Right lobe of liver (tissue), 4 donors: ENCODE data around the gene MED19.
A peak's percentile ranks its signal among the peaks of the same experiment; 100 is the strongest.

Source experiments
- POLR2A ChIP-seq: fragments of 450-650 bp; IDR thresholded peaks from one replicate; pipeline ENCODE4 v1.6.1; 2017; ENCODE audit warnings: antibody characterized with exemption, mild to moderate bottlenecking
- TF ChIP-seq, protein P1 (sequence below), 4 donors: fragments of 200-600 bp in 3 of 4; fragments of 450-650 bp in 1 of 4; IDR thresholded peaks; one replicate each; pipeline versions ENCODE4 v1.5.1 to v1.8.0; 2016 to 2022; ENCODE audit warnings: antibody characterized with exemption in 4 of 4, mild to moderate bottlenecking in 2 of 4
- donor health status: DM: no; HTN: no; CAD: no.
- donor health status: DM: no; HTN: no; CAD: no.
- donor health status: DM: no; HTN: yes; CAD: no.

DNA sequence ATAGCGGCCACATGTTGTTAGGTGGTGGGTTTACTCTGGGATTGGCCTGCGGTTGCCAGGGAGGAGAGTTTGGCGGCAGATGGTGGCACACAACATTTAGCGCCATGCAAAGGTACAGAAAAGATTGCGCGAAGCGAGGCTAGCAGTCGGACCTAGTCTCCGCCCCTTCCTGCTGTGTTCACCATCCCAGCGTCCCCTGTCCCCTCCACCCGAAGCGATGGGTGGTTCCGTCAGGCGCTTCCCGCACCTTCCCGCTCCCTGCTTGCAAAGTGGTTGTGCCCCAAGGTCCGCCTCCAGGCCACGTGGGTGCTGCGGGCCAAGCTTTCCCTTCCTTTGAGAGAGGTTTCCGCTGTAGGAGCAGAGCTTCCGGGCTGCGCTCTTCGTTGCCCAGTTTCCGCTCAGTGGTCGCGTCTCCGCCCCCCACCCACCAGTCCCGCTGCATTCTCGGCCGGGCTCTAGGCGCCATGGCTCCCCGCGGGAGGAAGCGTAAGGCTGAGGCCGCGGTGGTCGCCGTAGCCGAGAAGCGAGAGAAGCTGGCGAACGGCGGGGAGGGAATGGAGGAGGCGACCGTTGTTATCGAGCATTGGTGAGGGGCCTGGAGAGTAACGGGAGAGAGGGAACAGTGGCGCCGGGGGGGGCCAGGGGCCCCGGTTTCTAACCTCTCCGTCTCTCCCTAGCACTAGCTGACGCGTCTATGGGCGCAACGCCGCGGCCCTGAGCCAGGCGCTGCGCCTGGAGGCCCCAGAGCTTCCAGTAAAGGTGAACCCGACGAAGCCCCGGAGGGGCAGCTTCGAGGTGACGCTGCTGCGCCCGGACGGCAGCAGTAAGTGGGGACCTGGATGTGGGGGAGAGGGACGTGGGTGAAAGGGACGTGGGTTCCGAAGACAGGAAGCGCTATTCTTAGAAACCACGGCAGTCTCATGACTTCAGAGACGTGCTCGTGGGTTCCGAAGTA lies 29.4 kb upstream of the MED19 start, which contains the start of gene SELENOH:
- TF ChIP-seq, protein P1, sequence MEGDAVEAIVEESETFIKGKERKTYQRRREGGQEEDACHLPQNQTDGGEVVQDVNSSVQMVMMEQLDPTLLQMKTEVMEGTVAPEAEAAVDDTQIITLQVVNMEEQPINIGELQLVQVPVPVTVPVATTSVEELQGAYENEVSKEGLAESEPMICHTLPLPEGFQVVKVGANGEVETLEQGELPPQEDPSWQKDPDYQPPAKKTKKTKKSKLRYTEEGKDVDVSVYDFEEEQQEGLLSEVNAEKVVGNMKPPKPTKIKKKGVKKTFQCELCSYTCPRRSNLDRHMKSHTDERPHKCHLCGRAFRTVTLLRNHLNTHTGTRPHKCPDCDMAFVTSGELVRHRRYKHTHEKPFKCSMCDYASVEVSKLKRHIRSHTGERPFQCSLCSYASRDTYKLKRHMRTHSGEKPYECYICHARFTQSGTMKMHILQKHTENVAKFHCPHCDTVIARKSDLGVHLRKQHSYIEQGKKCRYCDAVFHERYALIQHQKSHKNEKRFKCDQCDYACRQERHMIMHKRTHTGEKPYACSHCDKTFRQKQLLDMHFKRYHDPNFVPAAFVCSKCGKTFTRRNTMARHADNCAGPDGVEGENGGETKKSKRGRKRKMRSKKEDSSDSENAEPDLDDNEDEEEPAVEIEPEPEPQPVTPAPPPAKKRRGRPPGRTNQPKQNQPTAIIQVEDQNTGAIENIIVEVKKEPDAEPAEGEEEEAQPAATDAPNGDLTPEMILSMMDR (IDR thresholded peaks at IDR 0.05): no peak
- peak; percentile 94 for TF ChIP-seq POLR2A
